Activated T-helper 9 cell treated with anti-CD3 and anti-CD28 coated beads, Interleukin-2, amount 50 U/mL, for 16 hours (primary cell): ENCODE results near the gene USP31.
"Not testable (repeated sequence)": the region's sequence is repeated elsewhere in the genome, so short reads cannot be mapped to it uniquely, and the experiment has no call there.

ENCODE experiments used
- DNase-seq: peaks from one replicate; pipeline ENCODE4 v3.0.0-alpha.2; 2020; ENCODE audit warnings: low read depth

Gene USP31

GRCh38 chr16:23131436-23131835 lies 17.8 kb downstream of the USP31 start:
- DNase-seq = no peak

- DNase-seq = no peak
Observed at GRCh38 chr16:23131036-23131435, 18.2 kb downstream of the USP31 start.

- no peak for DNase-seq
Observed at GRCh38 chr16:23129686-23130085, 19.6 kb downstream of the USP31 start.

- DNase-seq = no peak
Observed at GRCh38 chr16:23128056-23128455, 21.2 kb downstream of the USP31 start.

GRCh38 chr16:23125277-23125676 lies 24.0 kb downstream of the USP31 start:
- DNase-seq = no peak

- no peak for DNase-seq
Observed at GRCh38 chr16:23124315-23124714, 24.9 kb downstream of the USP31 start.

GRCh38 chr16:23122144-23122543 lies 27.1 kb downstream of the USP31 start:
- no peak for DNase-seq

GRCh38 chr16:23121024-23121423 lies 28.2 kb downstream of the USP31 start:
- DNase-seq = no peak

- no peak for DNase-seq
Observed at GRCh38 chr16:23120562-23120961, 28.7 kb downstream of the USP31 start.

GRCh38 chr16:23119570-23119969 lies 29.7 kb downstream of the USP31 start:
- no peak for DNase-seq

GRCh38 chr16:23114131-23114904 lies 34.9 kb downstream of the USP31 start:
- no peak for DNase-seq

GRCh38 chr16:23113185-23113584 lies 36.1 kb downstream of the USP31 start:
- no peak for DNase-seq

GRCh38 chr16:23110257-23110899 lies 38.9 kb downstream of the USP31 start:
- DNase-seq = no peak

- DNase-seq = no peak
Observed at GRCh38 chr16:23107936-23108335, 41.3 kb downstream of the USP31 start.

GRCh38 chr16:23107117-23107516 lies 42.1 kb downstream of the USP31 start:
- DNase-seq = no peak

GRCh38 chr16:23105309-23105708 lies 43.9 kb downstream of the USP31 start:
- DNase-seq = no peak

- no peak for DNase-seq
Observed at GRCh38 chr16:23104032-23104955, 45.0 kb downstream of the USP31 start.

GRCh38 chr16:23103603-23104002 lies 45.6 kb downstream of the USP31 start:
- no peak for DNase-seq

- no peak for DNase-seq
Observed at GRCh38 chr16:23101012-23101550, 48.2 kb downstream of the USP31 start.

GRCh38 chr16:23096450-23096849 lies 52.8 kb downstream of the USP31 start:
- DNase-seq = not testable (repeated sequence)

GRCh38 chr16:23094136-23094535 lies 55.1 kb downstream of the USP31 start:
- not testable (repeated sequence) for DNase-seq

- DNase-seq = no peak
Observed at GRCh38 chr16:23092801-23093117, 56.5 kb downstream of the USP31 start.
